K562 (cell line): Measurements from ENCODE around the gene PPP1R14B. TPM values are rescaled to one million over a fixed set of nuclear protein-coding genes. Genes with fewer than 3 reads are reported as not detected.

Source experiments
- BCL6 ChIP-seq: fragments of 250-450 bp; sonication (Bioruptor Pico); IDR thresholded peaks from 2 replicates; pipeline ENCODE4 v1.4.0; 2020
- CBFA2T3 ChIP-seq: fragments of 450-650 bp; IDR thresholded peaks from 2 replicates; pipeline ENCODE4 v1.6.1; 2017
- CGGBP1 ChIP-seq: fragments of 250-450 bp; sonication (Bioruptor Pico); IDR thresholded peaks from 2 replicates; pipeline ENCODE4 v1.9.0; 2021; ENCODE audit warnings: mild to moderate bottlenecking
- CUX1 ChIP-seq: fragments of 200-800 bp; sonication (Bioruptor generic); IDR thresholded peaks from 2 replicates; pipeline ENCODE4 v1.6.1; 2016; ENCODE audit warnings: missing genetic modification characterization, missing compliant biosample characterization
- ERF ChIP-seq: fragments of 450-650 bp; formaldehyde crosslinking; IDR thresholded peaks from 2 replicates; pipeline ENCODE4 v1.4.0; 2020; ENCODE audit warnings: mild to moderate bottlenecking, mixed read lengths
- FIP1L1 ChIP-seq: fragments of 200-400 bp; formaldehyde crosslinking; IDR thresholded peaks from 2 replicates; pipeline ENCODE4 v1.6.1; 2018; ENCODE audit warnings: mild to moderate bottlenecking, low read depth, low read length; ENCODE audit not compliant: poor library complexity, severe bottlenecking
- HNRNPK ChIP-seq: fragments of 200-400 bp; formaldehyde crosslinking; IDR thresholded peaks from one replicate; pipeline ENCODE4 v1.6.1; 2018; ENCODE audit warnings: mild to moderate bottlenecking, low read depth, low read length; ENCODE audit not compliant: poor library complexity, severe bottlenecking
- ID3 ChIP-seq, 2 experiments: fragments of 250-450 bp in 1 of 2; fragments of 450-650 bp in 1 of 2; sonication (Bioruptor Pico) in 1 of 2; IDR thresholded peaks; 2 replicates each; pipeline versions ENCODE4 v1.6.1 to v1.8.0; 2016 to 2021; ENCODE audit warnings: mild to moderate bottlenecking in 2 of 2, moderate library complexity in 2 of 2, missing compliant biosample characterization in 1 of 2, missing genetic modification characterization in 1 of 2
- MED1 ChIP-seq: sonication (generic); formaldehyde crosslinking; IDR thresholded peaks from 2 replicates; pipeline ENCODE4 v1.8.1; 2023; ENCODE audit warnings: missing genetic modification reagents, borderline replicate concordance
- NFRKB ChIP-seq: fragments of 450-650 bp; IDR thresholded peaks from 2 replicates; pipeline ENCODE4 v1.6.1; 2016; ENCODE audit warnings: low read depth
- PHB ChIP-seq: fragments of 250-450 bp; sonication (Bioruptor Pico); IDR thresholded peaks from 2 replicates; pipeline ENCODE4 v1.5.0; 2021
- TEAD4 ChIP-seq, 2 experiments: sonication (generic) in 1 of 2; formaldehyde crosslinking in 1 of 2; IDR thresholded peaks; 2 replicates each; pipeline versions ENCODE4 v1.6.1 to v1.8.0; 2012 to 2022; ENCODE audit warnings: borderline replicate concordance in 1 of 2, inconsistent platforms in 1 of 2, low read length in 1 of 2, mild to moderate bottlenecking in 1 of 2, missing genetic modification reagents in 1 of 2
- THAP12 ChIP-seq: fragments of 250-450 bp; sonication (Bioruptor Pico); IDR thresholded peaks from 2 replicates; pipeline ENCODE4 v1.9.0; 2021; ENCODE audit warnings: mild to moderate bottlenecking, inconsistent platforms
- ZBTB1 ChIP-seq: sonication (generic); formaldehyde crosslinking; IDR thresholded peaks from 2 replicates; pipeline ENCODE4 v1.8.1; 2023; ENCODE audit warnings: missing genetic modification reagents, low read depth, mild to moderate bottlenecking, borderline replicate concordance
- ZBTB7A ChIP-seq: IDR thresholded peaks from 2 replicates; pipeline ENCODE4 v1.6.1; 2011; ENCODE audit warnings: low read depth, mild to moderate bottlenecking, low read length, moderate library complexity, borderline replicate concordance; ENCODE audit not compliant: control insufficient read depth
- ZNF23 ChIP-seq: fragments of 250-450 bp; sonication (Bioruptor Pico); IDR thresholded peaks from 2 replicates; pipeline ENCODE4 v1.4.0; 2020; ENCODE audit warnings: mild to moderate bottlenecking
- ZNF263 ChIP-seq: sonication (generic); formaldehyde crosslinking; IDR thresholded peaks from 2 replicates; pipeline ENCODE4 v1.8.0; 2022; ENCODE audit warnings: mild to moderate bottlenecking, missing genetic modification reagents, borderline replicate concordance
- polyA plus RNA-seq, 8 experiments: library from polyadenylated mRNA; depleted of rRNA in 4 of 8; stranded (reverse) in 5 of 8; unstranded in 3 of 8; fragments of >200 nt; fragmentation: Nextera tagmentation in 2 of 8; fragmentation: Illumina TruSeq in 1 of 8; extraction: Ambion mirVana in 2 of 8; extraction: Trizol in 1 of 8; gene quantifications; 2 replicates each; pipeline versions ENCODE4 v1.2.1 to v1.2.3, GENCODE V29; 2011 to 2014; ENCODE audit warnings: inconsistent platforms in 1 of 8, missing spikeins in 1 of 8
- total RNA-seq, 7 experiments: library from RNA; depleted of rRNA in 6 of 7; stranded (reverse); fragments of >200 nt in 6 of 7; fragmentation: Illumina TruSeq in 2 of 7; extraction: Trizol in 2 of 7; gene quantifications; 2 replicates each; pipeline versions ENCODE4 v1.2.1 to v1.2.3, GENCODE V29; 2011 to 2021; ENCODE audit warnings: low replicate concordance in 1 of 7

The PPP1R14B gene
- total and polyA plus RNA-seq, 9 of the 15 experiments (the other 6 are each of a cell fraction or from before 2014, with no cell fraction given): 7.7 to 566 (median 212) TPM

- TF ChIP-seq CUX1 (CRISPR knock-in tag) (no peak), FIP1L1 (peak; percentile 85), THAP12 (CRISPR knock-in tag) (peak; percentile 66), ZBTB1 (CRISPR knock-in tag) (0 out of 2 replicates have a peak, but pooled peaks have one; percentile 21), CBFA2T3 (0 out of 2 replicates have a peak, but pooled peaks have one; percentile 3), PHB (CRISPR knock-in tag) (peak; percentile 36; the same call in 1 of the 2 replicates), BCL6 (CRISPR knock-in tag) (no peak), ERF (CRISPR knock-in tag) (peak; percentile 81; the same call in 1 of the 2 replicates), TEAD4 (IDR thresholded peaks at IDR 0.05; ENCODE audit: low read length) (peak; percentile 10; the same call in 1 of the 2 replicates), TEAD4 (CRISPR knock-in tag; IDR thresholded peaks at IDR 0.05; ENCODE audit: borderline replicate concordance) (no peak), ZBTB7A (peak; percentile 66), HNRNPK (no peak), ZNF23 (0 out of 2 replicates have a peak, but pooled peaks have one; percentile 37), ID3 (CRISPR knock-in tag; IDR thresholded peaks at IDR 0.05) (no peak), ID3 (tag; IDR thresholded peaks at IDR 0.05) (peak; percentile 34; the same call in 1 of the 2 replicates), ZNF263 (CRISPR knock-in tag) (0 out of 2 replicates have a peak, but pooled peaks have one; percentile 8), NFRKB (peak; percentile 77), MED1 (CRISPR knock-in tag) (no peak), CGGBP1 (CRISPR knock-in tag) (0 out of 2 replicates have a peak, but pooled peaks have one; percentile 1)
These were observed 5.0 kb downstream of the PPP1R14B start (continued) for GRCh38 chr11:64241491-64242374.
